Gastroesophageal sphincter (tissue), 4 donors: ENCODE results near the gene NTSR1. TPM values are rescaled to one million over a fixed set of nuclear protein-coding genes. Genes with fewer than 3 reads are reported as not detected.

Experiments
- ATAC-seq: fragments of 150-250 bp; one replicate; pipeline ENCODE4 v1.9.1; 2016; ENCODE audit warnings: mild to moderate bottlenecking, moderate library complexity
- H3K27ac ChIP-seq, 4 donors: fragments of 200-600 bp; sonication (generic) in 3 of 4; 1 replicate in 3 of 4; 2 replicates in 1 of 4; pipeline ENCODE4 v1.5.1; 2016 to 2019
- H3K27me3 ChIP-seq: fragments of 200-600 bp; sonication (generic); one replicate; pipeline ENCODE4 v1.5.1; 2019
- H3K36me3 ChIP-seq, 2 donors: fragments of 200-600 bp; sonication (generic); one replicate each; pipeline ENCODE4 v1.5.1; 2019; ENCODE audit warnings: control low read depth in 1 of 2
- H3K4me1 ChIP-seq, 3 donors: fragments of 200-600 bp; sonication (generic); 1 replicate in 2 of 3; 2 replicates in 1 of 3; pipeline ENCODE4 v1.5.1; 2016 to 2019; ENCODE audit warnings: control low read depth in 2 of 3
- H3K4me3 ChIP-seq, 2 donors: fragments of 200-600 bp; sonication (generic); one replicate each; pipeline ENCODE4 v1.5.1; 2019; ENCODE audit warnings: mild to moderate bottlenecking in 1 of 2, moderate library complexity in 1 of 2
- H3K9me3 ChIP-seq, 3 donors: fragments of 200-600 bp; sonication (generic); one replicate each; pipeline ENCODE4 v1.5.1; 2017 to 2019; ENCODE audit warnings: control low read depth in 2 of 3
- CTCF ChIP-seq, 4 experiments: fragments of 200-600 bp in 2 of 4; fragments of 450-650 bp in 2 of 4; sonication (generic) in 1 of 4; IDR thresholded peaks; one replicate each; pipeline ENCODE4 v1.5.1; 2017 to 2019; ENCODE audit warnings: antibody characterized with exemption in 4 of 4, mild to moderate bottlenecking in 2 of 4, moderate library complexity in 2 of 4
- EP300 ChIP-seq: sonication (generic); formaldehyde crosslinking; IDR thresholded peaks from one replicate; pipeline ENCODE4 v1.6.1; 2017; ENCODE audit warnings: antibody characterized with exemption, mild to moderate bottlenecking
- POLR2A ChIP-seq, 2 donors: fragments of 450-650 bp; IDR thresholded peaks; one replicate each; pipeline ENCODE4 v1.6.1; 2017; ENCODE audit warnings: antibody characterized with exemption in 2 of 2, mild to moderate bottlenecking in 2 of 2, moderate library complexity in 1 of 2
- POLR2AphosphoS5 ChIP-seq: sonication (generic); formaldehyde crosslinking; IDR thresholded peaks from one replicate; pipeline ENCODE4 v1.6.1; 2017; ENCODE audit warnings: antibody characterized with exemption
- WGBS, 2 donors: methylation state at CpG; one replicate each; pipeline ENCODE4 v1.1.5; 2018; ENCODE audit warnings: low coverage in 1 of 2; 5-methylcytosine and 5-hydroxymethylcytosine counted together
- total RNA-seq, 4 donors: library from RNA; depleted of rRNA; stranded (reverse); fragments of >200 nt; gene quantifications; one replicate each; pipeline ENCODE4 v1.1.0, GENCODE V29; 2016

The NTSR1 gene
- total RNA-seq, 4 donors from 2014 or later, result 0.13 to 0.85 (median 0.19) TPM

GRCh38 chr20:62700261-62700930 is 8.2 kb upstream of the NTSR1 start:
- Histone ChIP-seq H3K36me3 (no peaks in the 10 kb centered on the region), H3K4me1 (peaks cover 0 to 20% (median 11%) of the 10 kb centered on the region in 3 donors)

GRCh38 chr20:62701161-62702012 is 7.2 kb upstream of the NTSR1 start:
- TF ChIP-seq POLR2AphosphoS5 (no peak), CTCF (IDR thresholded peaks at IDR 0.05) (no peak), POLR2A (IDR thresholded peaks at IDR 0.05) (peak in 1 of 2 donors; percentile 17), EP300 (no peak)
- Histone ChIP-seq H3K4me1 (peaks cover 0 to 20% (median 11%) of the 10 kb centered on the region in 3 donors), H3K27ac (no peak overlapping the region), H3K27me3 (no peaks in the 10 kb centered on the region), H3K36me3 (no peaks in the 10 kb centered on the region), H3K4me3 (no peak overlapping the region), H3K9me3 (no peaks in the 10 kb centered on the region)
- 80% methylated on average over 9 of the region's 24 CpGs; no CpG with 5 or more reads in 1 of the 2 donors for WGBS, 2 donors
- ATAC-seq, result no peak

More at GRCh38 chr20:62700261-62700930, 8.2 kb upstream of the NTSR1 start:
- H3K9me3 ChIP-seq, result no peaks in the 10 kb centered on the region
- H3K27ac ChIP-seq, result no peak overlapping the region
- 92 to 100% methylated on average over 2 to 18 of the region's 18 CpGs for WGBS, 2 donors
- no peak overlapping the region for H3K4me3 ChIP-seq
- no peak for ATAC-seq
- H3K27me3 ChIP-seq, result peaks cover 1% of the 10 kb centered on the region
- TF ChIP-seq CTCF (IDR thresholded peaks at IDR 0.05) (no peak), POLR2AphosphoS5 (no peak), EP300 (no peak), POLR2A (IDR thresholded peaks at IDR 0.05) (no peak)

DNA sequence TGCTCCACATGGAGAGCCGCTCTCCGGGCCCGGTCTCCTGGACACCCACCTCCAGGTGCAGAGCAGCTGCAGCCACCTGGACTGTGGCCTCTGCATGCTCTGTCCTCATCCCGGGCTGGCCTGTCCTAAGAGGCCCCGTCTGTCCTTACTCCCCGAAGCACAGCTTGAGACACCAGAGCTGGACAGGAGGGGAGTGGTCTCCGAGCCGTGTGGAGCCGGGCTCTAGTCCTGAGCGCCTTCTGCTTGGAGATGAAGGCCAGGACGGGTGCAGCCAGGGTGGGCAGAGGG is 6.7 kb upstream of the NTSR1 start:
- no peak overlapping the region for H3K27ac ChIP-seq
- TF ChIP-seq EP300 (no peak), POLR2A (IDR thresholded peaks at IDR 0.05) (no peak), POLR2AphosphoS5 (no peak), CTCF (IDR thresholded peaks at IDR 0.05) (no peak)
- H3K9me3 ChIP-seq, result no peaks in the 10 kb centered on the region
- H3K4me1 ChIP-seq, result peaks cover 0 to 20% (median 11%) of the 10 kb centered on the region in 3 donors
- WGBS, 2 donors, result no CpG with 5 or more reads among the region's 11 CpGs
- peaks cover under 1% of the 10 kb centered on the region for H3K27me3 ChIP-seq
- H3K4me3 ChIP-seq, result no peak overlapping the region
- H3K36me3 ChIP-seq, result no peaks in the 10 kb centered on the region
- ATAC-seq, result no peak

GRCh38 chr20:62702895-62703852 is 5.5 kb upstream of the NTSR1 start:
- 65 to 68% methylated on average over 2 to 6 of the region's 25 CpGs for WGBS, 2 donors
- peaks cover 12% of the 10 kb centered on the region for H3K27me3 ChIP-seq
- peak overlapping the region in 2 of 4 donors; percentile 8 to 19 for H3K27ac ChIP-seq
- no peak for ATAC-seq
- H3K4me1 ChIP-seq, result peaks cover 0 to 22% (median 11%) of the 10 kb centered on the region in 3 donors
- H3K4me3 ChIP-seq, result no peak overlapping the region
- H3K9me3 ChIP-seq, result no peaks in the 10 kb centered on the region
- no peak for TF ChIP-seq POLR2A (IDR thresholded peaks at IDR 0.05)
- peak in 2 of 4 experiments; percentile 20 to 30 for TF ChIP-seq CTCF (IDR thresholded peaks at IDR 0.05)
- TF ChIP-seq POLR2AphosphoS5, result no peak
- H3K36me3 ChIP-seq, result no peaks in the 10 kb centered on the region
